Measurements from ENCODE around the gene BTN3A1. TPM values are rescaled to one million over a fixed set of nuclear protein-coding genes. Genes with fewer than 3 reads are reported as not detected.

BTN3A1 gene
- total and polyA plus RNA-seq, 2 of the 13 experiments (the other 11 are each of a cell fraction or from before 2014, with no cell fraction given), result 13.3 to 14.0 TPM

DNA sequence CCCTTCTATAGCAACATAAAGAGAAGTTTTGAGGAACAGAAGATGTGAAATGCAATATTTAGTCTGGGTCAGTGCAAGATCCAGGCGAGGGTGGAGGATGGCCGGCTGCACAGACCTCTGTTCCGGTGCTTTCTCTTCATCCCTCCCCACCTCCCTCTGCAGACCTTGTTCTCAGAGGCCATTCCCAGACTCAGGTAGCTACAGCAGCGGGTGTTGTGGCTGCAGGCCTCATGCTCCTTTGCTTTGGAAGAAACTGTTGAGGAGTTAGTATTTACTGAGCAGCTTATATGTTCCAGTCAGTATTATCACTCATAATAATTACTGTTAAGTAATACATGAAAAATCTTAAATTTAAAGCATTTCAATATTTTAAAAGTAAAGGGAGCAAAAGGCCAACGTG lies 39.9 kb downstream of the BTN3A1 start (continued):
- TF ChIP-seq, protein P1, sequence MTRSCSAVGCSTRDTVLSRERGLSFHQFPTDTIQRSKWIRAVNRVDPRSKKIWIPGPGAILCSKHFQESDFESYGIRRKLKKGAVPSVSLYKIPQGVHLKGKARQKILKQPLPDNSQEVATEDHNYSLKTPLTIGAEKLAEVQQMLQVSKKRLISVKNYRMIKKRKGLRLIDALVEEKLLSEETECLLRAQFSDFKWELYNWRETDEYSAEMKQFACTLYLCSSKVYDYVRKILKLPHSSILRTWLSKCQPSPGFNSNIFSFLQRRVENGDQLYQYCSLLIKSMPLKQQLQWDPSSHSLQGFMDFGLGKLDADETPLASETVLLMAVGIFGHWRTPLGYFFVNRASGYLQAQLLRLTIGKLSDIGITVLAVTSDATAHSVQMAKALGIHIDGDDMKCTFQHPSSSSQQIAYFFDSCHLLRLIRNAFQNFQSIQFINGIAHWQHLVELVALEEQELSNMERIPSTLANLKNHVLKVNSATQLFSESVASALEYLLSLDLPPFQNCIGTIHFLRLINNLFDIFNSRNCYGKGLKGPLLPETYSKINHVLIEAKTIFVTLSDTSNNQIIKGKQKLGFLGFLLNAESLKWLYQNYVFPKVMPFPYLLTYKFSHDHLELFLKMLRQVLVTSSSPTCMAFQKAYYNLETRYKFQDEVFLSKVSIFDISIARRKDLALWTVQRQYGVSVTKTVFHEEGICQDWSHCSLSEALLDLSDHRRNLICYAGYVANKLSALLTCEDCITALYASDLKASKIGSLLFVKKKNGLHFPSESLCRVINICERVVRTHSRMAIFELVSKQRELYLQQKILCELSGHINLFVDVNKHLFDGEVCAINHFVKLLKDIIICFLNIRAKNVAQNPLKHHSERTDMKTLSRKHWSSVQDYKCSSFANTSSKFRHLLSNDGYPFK (CRISPR knock-in tag; IDR thresholded peaks at IDR 0.05; ENCODE audit: borderline replicate concordance), result no peak

DNA sequence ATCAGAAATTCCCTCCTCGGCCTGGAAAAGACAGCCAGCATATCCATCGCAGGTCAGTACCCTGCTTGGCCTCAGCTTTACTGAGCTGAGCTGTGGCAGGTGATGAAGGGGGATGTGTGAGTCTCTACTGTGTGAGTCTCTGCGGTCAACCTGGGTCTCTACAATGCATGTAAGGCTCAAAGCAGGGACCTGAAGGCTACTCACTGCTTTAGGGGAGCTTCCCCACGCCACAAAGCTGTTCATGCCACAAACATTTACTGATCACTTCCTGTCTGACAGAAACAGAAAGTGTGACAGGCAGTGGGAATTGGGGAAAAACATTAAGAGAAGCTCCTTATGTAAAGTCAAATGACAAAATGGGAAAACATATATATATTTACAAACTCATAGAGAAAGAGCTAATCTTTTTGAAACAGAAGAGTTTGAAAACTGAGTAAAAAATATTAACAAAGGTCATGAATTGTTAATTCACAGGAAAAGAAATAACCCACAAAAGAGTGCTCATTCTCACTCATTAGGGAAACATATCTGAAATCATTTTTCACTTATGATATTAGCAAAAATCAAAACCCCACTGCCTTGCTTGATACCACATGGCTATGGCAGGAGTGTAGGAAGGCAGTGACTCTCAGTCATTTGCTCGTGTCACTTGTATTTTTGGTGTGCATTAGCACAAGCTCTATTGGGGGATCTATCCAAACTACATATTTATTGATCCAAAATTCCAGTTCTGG lies 44.0 kb downstream of the BTN3A1 start:
- intact Hi-C loops (cut with micrococcal nuclease; ENCODE audit: unreplicated experiment), result no loop called here
- CTCF ChIA-PET (ENCODE audit: low intra/inter-chr PET ratio, low total read pairs), result no interaction called here
- TF ChIP-seq ZNF83 (CRISPR knock-in tag; IDR thresholded peaks at IDR 0.05; ENCODE audit: borderline replicate concordance) (no peak), SATB2 (CRISPR knock-in tag; IDR thresholded peaks at IDR 0.05) (no peak), MAZ (IDR thresholded peaks at IDR 0.05; ENCODE audit: borderline replicate concordance, low read depth, low read length) (no peak), MAZ (CRISPR knock-in tag; IDR thresholded peaks at IDR 0.05; ENCODE audit: low read depth) (no peak), PCBP2 (optimal IDR thresholded peaks at IDR 0.05; ENCODE audit: low read depth, low read length, poor library complexity, severe bottlenecking) (no peak), HMG20A (CRISPR knock-in tag; IDR thresholded peaks at IDR 0.05; ENCODE audit: borderline replicate concordance) (no peak), ZNF556 (CRISPR knock-in tag; IDR thresholded peaks at IDR 0.05; ENCODE audit: borderline replicate concordance) (no peak), ZMYM2 (CRISPR knock-in tag; IDR thresholded peaks at IDR 0.05) (no peak), MEF2D (CRISPR knock-in tag; IDR thresholded peaks at IDR 0.05) (no peak), JUN (CRISPR knock-in tag; IDR thresholded peaks at IDR 0.05) (no peak), NCOA2 (CRISPR knock-in tag; IDR thresholded peaks at IDR 0.05) (no peak), MBD4 (IDR thresholded peaks at IDR 0.05; ENCODE audit: borderline replicate concordance, low read length) (no peak)
- TF ChIP-seq, protein P2, sequence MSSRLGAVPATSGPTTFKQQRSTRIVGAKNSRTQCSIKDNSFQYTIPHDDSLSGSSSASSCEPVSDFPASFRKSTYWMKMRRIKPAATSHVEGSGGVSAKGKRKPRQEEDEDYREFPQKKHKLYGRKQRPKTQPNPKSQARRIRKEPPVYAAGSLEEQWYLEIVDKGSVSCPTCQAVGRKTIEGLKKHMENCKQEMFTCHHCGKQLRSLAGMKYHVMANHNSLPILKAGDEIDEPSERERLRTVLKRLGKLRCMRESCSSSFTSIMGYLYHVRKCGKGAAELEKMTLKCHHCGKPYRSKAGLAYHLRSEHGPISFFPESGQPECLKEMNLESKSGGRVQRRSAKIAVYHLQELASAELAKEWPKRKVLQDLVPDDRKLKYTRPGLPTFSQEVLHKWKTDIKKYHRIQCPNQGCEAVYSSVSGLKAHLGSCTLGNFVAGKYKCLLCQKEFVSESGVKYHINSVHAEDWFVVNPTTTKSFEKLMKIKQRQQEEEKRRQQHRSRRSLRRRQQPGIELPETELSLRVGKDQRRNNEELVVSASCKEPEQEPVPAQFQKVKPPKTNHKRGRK (CRISPR knock-in tag; IDR thresholded peaks at IDR 0.05), result no peak
- TF ChIP-seq, protein P3, sequence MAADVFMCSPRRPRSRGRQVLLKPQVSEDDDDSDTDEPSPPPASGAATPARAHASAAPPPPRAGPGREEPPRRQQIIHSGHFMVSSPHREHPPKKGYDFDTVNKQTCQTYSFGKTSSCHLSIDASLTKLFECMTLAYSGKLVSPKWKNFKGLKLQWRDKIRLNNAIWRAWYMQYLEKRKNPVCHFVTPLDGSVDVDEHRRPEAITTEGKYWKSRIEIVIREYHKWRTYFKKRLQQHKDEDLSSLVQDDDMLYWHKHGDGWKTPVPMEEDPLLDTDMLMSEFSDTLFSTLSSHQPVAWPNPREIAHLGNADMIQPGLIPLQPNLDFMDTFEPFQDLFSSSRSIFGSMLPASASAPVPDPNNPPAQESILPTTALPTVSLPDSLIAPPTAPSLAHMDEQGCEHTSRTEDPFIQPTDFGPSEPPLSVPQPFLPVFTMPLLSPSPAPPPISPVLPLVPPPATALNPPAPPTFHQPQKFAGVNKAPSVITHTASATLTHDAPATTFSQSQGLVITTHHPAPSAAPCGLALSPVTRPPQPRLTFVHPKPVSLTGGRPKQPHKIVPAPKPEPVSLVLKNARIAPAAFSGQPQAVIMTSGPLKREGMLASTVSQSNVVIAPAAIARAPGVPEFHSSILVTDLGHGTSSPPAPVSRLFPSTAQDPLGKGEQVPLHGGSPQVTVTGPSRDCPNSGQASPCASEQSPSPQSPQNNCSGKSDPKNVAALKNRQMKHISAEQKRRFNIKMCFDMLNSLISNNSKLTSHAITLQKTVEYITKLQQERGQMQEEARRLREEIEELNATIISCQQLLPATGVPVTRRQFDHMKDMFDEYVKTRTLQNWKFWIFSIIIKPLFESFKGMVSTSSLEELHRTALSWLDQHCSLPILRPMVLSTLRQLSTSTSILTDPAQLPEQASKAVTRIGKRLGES (CRISPR knock-in tag; IDR thresholded peaks at IDR 0.05; ENCODE audit: borderline replicate concordance), result no peak
- FAIRE-seq, result no peak
- Histone ChIP-seq H3K4me1 (ENCODE audit: insufficient read depth, low read length) (0 out of 2 replicates have a peak, but pooled peaks cover 4% of the 10 kb centered on the region), H3K27ac (ENCODE audit: extremely low read length, insufficient read depth, low read length) (no peak overlapping the region), H3K27me3 (ENCODE audit: control insufficient read depth in 1 of 2, insufficient read depth in 2 of 2, low read length in 2 of 2) (no peaks in the 10 kb centered on the region), H3K36me3 (replicated peaks in 1 of 2; ENCODE audit: control insufficient read depth in 1 of 2, insufficient read depth in 2 of 2, low read length in 2 of 2) (no peaks in the 10 kb centered on the region), H3K9ac (ENCODE audit: insufficient read depth, low read depth, low read length) (no peak overlapping the region), H3K4me2 (ENCODE audit: low read depth, low read length) (no peak overlapping the region), H2AFZ (ENCODE audit: low read length) (no peak overlapping the region), H3K9me3 (ENCODE audit: low read length) (no peaks in the 10 kb centered on the region), H4K20me1 (ENCODE audit: insufficient read depth, low read length) (no peaks in the 10 kb centered on the region), H3K4me3 (replicated peaks in 1 of 3; ENCODE audit: insufficient read depth in 1 of 3, low read depth in 2 of 3, low read length in 3 of 3) (no peak overlapping the region), H3K79me2 (ENCODE audit: insufficient read depth, low read length) (no peaks in the 10 kb centered on the region)
- BruUV-seq (replicated peaks), result no TSS peak
- DNase-seq (ENCODE audit: low spot score), result no peak
- in situ Hi-C loops (cut with HindIII; ENCODE audit: extremely low pct_ligation_motif_present, low pct_unique_long_range_greater_than_20kb), result no loop called here
- POLR2A ChIA-PET, result no interaction called here
- ATAC-seq, result no peak
- WGBS (ENCODE audit: low lambda C conversion rate), result 71% methylated on average over 4 of the region's 5 CpGs
